Stomach smooth muscle (tissue), 2 donors: ENCODE measurements around the gene NCAM2.

Experiments
- H3K27ac ChIP-seq: one replicate; pipeline ENCODE4 v1.7.0; 2013; ENCODE audit warnings: mild to moderate bottlenecking, low read length, inconsistent platforms
- H3K27me3 ChIP-seq, 2 donors: one replicate each; pipeline ENCODE4 v1.7.0; 2013; ENCODE audit warnings: low read length in 2 of 2; ENCODE audit not compliant: insufficient read depth in 2 of 2, control insufficient read depth in 1 of 2
- H3K36me3 ChIP-seq, 2 donors: one replicate each; pipeline ENCODE4 v1.7.0; 2013; ENCODE audit warnings: low read length in 2 of 2; ENCODE audit not compliant: control insufficient read depth in 2 of 2, insufficient read depth in 2 of 2
- H3K4me1 ChIP-seq: one replicate; pipeline ENCODE4 v1.7.0; 2013; ENCODE audit warnings: low read length; ENCODE audit not compliant: control insufficient read depth, insufficient read depth
- H3K4me3 ChIP-seq, 2 donors: one replicate each; pipeline ENCODE4 v1.7.0; 2013; ENCODE audit warnings: low read length in 2 of 2
- H3K9ac ChIP-seq, 2 donors: one replicate each; pipeline ENCODE4 v1.7.0; 2013; ENCODE audit warnings: low read length in 2 of 2, mild to moderate bottlenecking in 1 of 2
- H3K9me3 ChIP-seq, 2 donors: one replicate each; pipeline ENCODE4 v1.7.0; 2013; ENCODE audit warnings: low read length in 2 of 2; ENCODE audit not compliant: control insufficient read depth in 2 of 2
- donor health status: healthy.
- donor health status: Pancreatic carcinoma.

Gene NCAM2

GRCh38 chr21:21097466-21097865 lies 99.3 kb downstream of the NCAM2 start:
- no peak overlapping the region for H3K9ac ChIP-seq
- H3K27ac ChIP-seq = no peak overlapping the region
- H3K27me3 ChIP-seq = no peaks in the 10 kb centered on the region
- no peaks in the 10 kb centered on the region for H3K4me1 ChIP-seq
- H3K36me3 ChIP-seq = no peaks in the 10 kb centered on the region
- no peaks in the 10 kb centered on the region for H3K9me3 ChIP-seq
- no peak overlapping the region for H3K4me3 ChIP-seq

- H3K36me3 ChIP-seq = no peaks in the 10 kb centered on the region
- H3K27me3 ChIP-seq = no peaks in the 10 kb centered on the region
- H3K27ac ChIP-seq = no peak overlapping the region
- H3K4me3 ChIP-seq = no peak overlapping the region
- H3K9ac ChIP-seq = no peak overlapping the region
- H3K9me3 ChIP-seq = no peaks in the 10 kb centered on the region
- H3K4me1 ChIP-seq = no peaks in the 10 kb centered on the region
Measured at GRCh38 chr21:21101911-21102310, 103.7 kb downstream of the NCAM2 start.

GRCh38 chr21:21102896-21103295 lies 104.7 kb downstream of the NCAM2 start:
- Histone ChIP-seq H3K9ac (no peak overlapping the region), H3K4me1 (no peaks in the 10 kb centered on the region), H3K36me3 (no peaks in the 10 kb centered on the region), H3K27ac (no peak overlapping the region), H3K27me3 (no peaks in the 10 kb centered on the region), H3K9me3 (no peaks in the 10 kb centered on the region), H3K4me3 (no peak overlapping the region)

- no peak overlapping the region for H3K9ac ChIP-seq
- no peaks in the 10 kb centered on the region for H3K27me3 ChIP-seq
- no peak overlapping the region for H3K27ac ChIP-seq
- H3K9me3 ChIP-seq = no peaks in the 10 kb centered on the region
- H3K36me3 ChIP-seq = no peaks in the 10 kb centered on the region
- H3K4me1 ChIP-seq = no peaks in the 10 kb centered on the region
- H3K4me3 ChIP-seq = no peak overlapping the region
Measured at GRCh38 chr21:21103692-21104091, 105.5 kb downstream of the NCAM2 start.

GRCh38 chr21:21109736-21110135 lies 111.5 kb downstream of the NCAM2 start:
- no peaks in the 10 kb centered on the region for H3K9me3 ChIP-seq
- H3K9ac ChIP-seq = no peak overlapping the region

GRCh38 chr21:21111309-21111920 lies 113.2 kb downstream of the NCAM2 start:
- no peaks in the 10 kb centered on the region for H3K4me1 ChIP-seq
- H3K27me3 ChIP-seq = no peaks in the 10 kb centered on the region
- H3K4me3 ChIP-seq = no peak overlapping the region
- H3K36me3 ChIP-seq = no peaks in the 10 kb centered on the region
- no peak overlapping the region for H3K9ac ChIP-seq
- H3K27ac ChIP-seq = no peak overlapping the region
- H3K9me3 ChIP-seq = no peaks in the 10 kb centered on the region

More at GRCh38 chr21:21109736-21110135, 111.5 kb downstream of the NCAM2 start:
- Histone ChIP-seq H3K27me3 (no peaks in the 10 kb centered on the region), H3K27ac (no peak overlapping the region), H3K36me3 (no peaks in the 10 kb centered on the region), H3K4me3 (no peak overlapping the region), H3K4me1 (no peaks in the 10 kb centered on the region)

GRCh38 chr21:21114461-21114860 lies 116.3 kb downstream of the NCAM2 start:
- Histone ChIP-seq H3K9me3 (no peaks in the 10 kb centered on the region), H3K27me3 (no peaks in the 10 kb centered on the region), H3K9ac (no peak overlapping the region), H3K27ac (no peak overlapping the region), H3K36me3 (no peaks in the 10 kb centered on the region), H3K4me3 (no peak overlapping the region), H3K4me1 (no peaks in the 10 kb centered on the region)

GRCh38 chr21:21119091-21119490 lies 120.9 kb downstream of the NCAM2 start:
- no peaks in the 10 kb centered on the region for H3K9me3 ChIP-seq
- no peak overlapping the region for H3K9ac ChIP-seq
- no peaks in the 10 kb centered on the region for H3K36me3 ChIP-seq
- H3K27me3 ChIP-seq = no peaks in the 10 kb centered on the region
- H3K27ac ChIP-seq = no peak overlapping the region
- no peaks in the 10 kb centered on the region for H3K4me1 ChIP-seq
- H3K4me3 ChIP-seq = no peak overlapping the region

GRCh38 chr21:21122680-21123079 lies 124.5 kb downstream of the NCAM2 start:
- Histone ChIP-seq H3K9ac (no peak overlapping the region), H3K4me3 (no peak overlapping the region), H3K4me1 (no peaks in the 10 kb centered on the region), H3K27me3 (no peaks in the 10 kb centered on the region), H3K36me3 (no peaks in the 10 kb centered on the region), H3K27ac (no peak overlapping the region), H3K9me3 (no peaks in the 10 kb centered on the region)

GRCh38 chr21:21132390-21132789 lies 134.2 kb downstream of the NCAM2 start:
- Histone ChIP-seq H3K4me3 (no peak overlapping the region), H3K9me3 (no peaks in the 10 kb centered on the region), H3K27me3 (no peaks in the 10 kb centered on the region), H3K27ac (no peak overlapping the region), H3K9ac (no peak overlapping the region), H3K36me3 (no peaks in the 10 kb centered on the region), H3K4me1 (no peaks in the 10 kb centered on the region)

GRCh38 chr21:21137986-21138385 lies 139.8 kb downstream of the NCAM2 start:
- no peak overlapping the region for H3K27ac ChIP-seq

More at GRCh38 chr21:21137986-21138385, 139.8 kb downstream of the NCAM2 start:
- no peaks in the 10 kb centered on the region for H3K27me3 ChIP-seq
- H3K9me3 ChIP-seq = no peaks in the 10 kb centered on the region
- no peaks in the 10 kb centered on the region for H3K4me1 ChIP-seq
- no peak overlapping the region for H3K9ac ChIP-seq
- no peaks in the 10 kb centered on the region for H3K36me3 ChIP-seq
- H3K4me3 ChIP-seq = no peak overlapping the region
